GM12878 (cell line): Measurements from ENCODE around the gene CENPP. TPM values are rescaled to one million over a fixed set of nuclear protein-coding genes. Genes with fewer than 3 reads are reported as not detected.

Source experiments
- ATAC-seq: fragments of 200-7000 bp; cut with Tn5 transposase; 3 replicates; pipeline ENCODE4 v1.9.1; 2020; ENCODE audit warnings: mild to moderate bottlenecking, moderate library complexity
- BruUV-seq: library from RNA; stranded (reverse); fragments of 400-500 nt; replicated peaks from 2 replicates; lab custom pipeline; 2021; lab: Mats Ljungman, UMichigan
- CTCF ChIA-PET: fragments of 300-600 bp; sonication (Branson Sonifier 250); formaldehyde crosslinking; extraction: SDS; loops from one replicate; lab custom pipeline; 2021; ENCODE audit warnings: inconsistent platforms; lab: Yijun Ruan, JAX
- POLR2A ChIA-PET: fragments of 350-600 bp; formaldehyde crosslinking; extraction: SDS; loops from one replicate; lab custom pipeline; 2021; ENCODE audit warnings: inconsistent platforms; lab: Charles Lee
- RAD21 ChIA-PET: fragments of 300-600 bp; sonication (Branson Sonifier 250); formaldehyde crosslinking; loops from one replicate; lab custom pipeline; 2023; ENCODE audit warnings: antibody characterized with exemption; ENCODE audit not compliant: unreplicated experiment; lab: Charles Lee
- SMC1A ChIA-PET: fragments of 300-600 bp; sonication (Branson Sonifier 250); formaldehyde crosslinking; loops from one replicate; lab custom pipeline; 2023; ENCODE audit not compliant: unreplicated experiment, uncharacterized antibody; lab: Charles Lee
- DNase-seq: peaks from one replicate; pipeline ENCODE4 v3.0.0-alpha.2; 2011; ENCODE audit warnings: low read depth, low spot score
- FAIRE-seq: peaks from 3 replicates; lab custom pipeline; 2011; peaks lifted over from hg19 to GRCh38; lab: Jason Lieb, UNC
- H2AFZ ChIP-seq: 2 replicates; pipeline ENCODE4 v1.6.0; 2011; ENCODE audit warnings: low read depth, low read length, control low read depth; ENCODE audit not compliant: control insufficient read depth
- H3K27ac ChIP-seq: 2 replicates; pipeline ENCODE4 v1.5.1; 2011; ENCODE audit warnings: control low read depth; ENCODE audit not compliant: control insufficient read depth, insufficient read depth
- H3K27me3 ChIP-seq, 2 experiments: replicated peaks in 1 of 2; 2 replicates each; pipeline versions ENCODE4 v1.6.0 to v1.6.1; 2011; ENCODE audit warnings: low read length in 1 of 2; ENCODE audit not compliant: control insufficient read depth in 2 of 2, insufficient read depth in 2 of 2
- H3K36me3 ChIP-seq, 2 experiments: 2 replicates each; pipeline ENCODE4 v1.5.1; 2011; ENCODE audit warnings: low read length in 1 of 2; ENCODE audit not compliant: control insufficient read depth in 2 of 2, insufficient read depth in 2 of 2
- H3K4me1 ChIP-seq: 2 replicates; pipeline ENCODE4 v1.6.1; 2011; ENCODE audit warnings: mild to moderate bottlenecking, low read length, moderate library complexity, mixed read lengths; ENCODE audit not compliant: control insufficient read depth, insufficient read depth
- H3K4me2 ChIP-seq: 2 replicates; pipeline ENCODE4 v1.6.0; 2011; ENCODE audit warnings: control low read depth; ENCODE audit not compliant: control insufficient read depth, insufficient read depth
- H3K4me3 ChIP-seq: fragments of 200-600 bp; sonication (generic); 2 replicates; pipeline ENCODE4 v1.5.1; 2016
- H3K79me2 ChIP-seq: 2 replicates; pipeline ENCODE4 v1.6.0; 2011; ENCODE audit warnings: low read length; ENCODE audit not compliant: control insufficient read depth, insufficient read depth
- H3K9ac ChIP-seq: 2 replicates; pipeline ENCODE4 v1.8.0; 2011; ENCODE audit warnings: low read length, control low read depth, mixed read lengths; ENCODE audit not compliant: control insufficient read depth, insufficient read depth
- H3K9me3 ChIP-seq: replicated peaks from 3 replicates; pipeline ENCODE4 v1.5.1; 2011; ENCODE audit warnings: mild to moderate bottlenecking, low read length; ENCODE audit not compliant: control insufficient read depth, insufficient read depth
- H4K20me1 ChIP-seq: 2 replicates; pipeline ENCODE4 v1.6.0; 2011; ENCODE audit not compliant: control insufficient read depth, insufficient read depth
- BHLHE40 ChIP-seq, 2 experiments: fragments of 450-650 bp in 1 of 2; IDR thresholded peaks; 2 replicates each; pipeline ENCODE4 v1.6.1; 2011 to 2017; ENCODE audit warnings: low read depth in 2 of 2, borderline replicate concordance in 1 of 2, improper control_type of control experiment in 1 of 2, low read length in 1 of 2, mild to moderate bottlenecking in 1 of 2
- CHD4 ChIP-seq: fragments of 200-600 bp; sonication (generic); IDR thresholded peaks from 2 replicates; pipeline ENCODE4 v1.6.1; 2016; ENCODE audit warnings: mild to moderate bottlenecking
- CREM ChIP-seq: IDR thresholded peaks from 2 replicates; pipeline ENCODE4 v1.6.1; 2014; ENCODE audit warnings: antibody characterized with exemption, low read depth
- MXI1 ChIP-seq: fragments of 150-350 bp; IDR thresholded peaks from 2 replicates; pipeline ENCODE4 v1.6.1; 2011; ENCODE audit warnings: low read depth, mild to moderate bottlenecking, inconsistent platforms, low read length, improper control_type of control experiment
- NRF1 ChIP-seq: conservative IDR thresholded peaks from 2 replicates; pipeline ENCODE4 v1.6.1; 2011; ENCODE audit warnings: mild to moderate bottlenecking, low read depth, low read length, improper control_type of control experiment
- TCF3 ChIP-seq: IDR thresholded peaks from 2 replicates; pipeline ENCODE4 v1.6.1; 2012; ENCODE audit warnings: low read depth, mild to moderate bottlenecking, low read length, borderline replicate concordance; ENCODE audit not compliant: insufficient read depth
- ZZZ3 ChIP-seq: IDR thresholded peaks from 2 replicates; pipeline ENCODE4 v1.6.1; 2011; ENCODE audit warnings: low read depth; ENCODE audit not compliant: control insufficient read depth, insufficient read length
- WGBS: methylation state at CpG from one replicate; pipeline ENCODE4 v1.1.6; 2016; ENCODE audit warnings: low lambda C conversion rate; ENCODE audit not compliant: insufficient replicate concordance, insufficient coverage; ENCODE audit errors: missing lambda C conversion rate; 5-methylcytosine and 5-hydroxymethylcytosine counted together
- in situ Hi-C: fragments of 300-500 bp; cut with MboI; formaldehyde crosslinking; loops from 9 replicates; pipeline ENCODE4 v1.14.3; 2018; ENCODE audit warnings: mixed read lengths
- intact Hi-C: fragments of 100-400 bp; cut with micrococcal nuclease; formaldehyde crosslinking; loops from one replicate; pipeline ENCODE4 v1.14.2; 2022; ENCODE audit not compliant: unreplicated experiment
- polyA plus RNA-seq, 11 experiments: library from polyadenylated mRNA; depleted of rRNA in 4 of 11; unstranded in 6 of 11; stranded (reverse) in 5 of 11; fragments of >200 nt; fragmentation: Nextera tagmentation in 4 of 11; fragmentation: Illumina TruSeq in 1 of 11; extraction: Ambion mirVana in 4 of 11; extraction: Trizol in 1 of 11; gene quantifications; 1 replicate in 1 of 11; 2 replicates in 10 of 11; pipeline versions ENCODE4 v1.2.1 to v1.2.3, GENCODE V29; 2011 to 2016; ENCODE audit warnings: inconsistent platforms in 2 of 11, missing spikeins in 2 of 11, low read depth in 1 of 11
- total RNA-seq, 4 experiments: library from RNA; depleted of rRNA in 3 of 4; stranded (reverse); fragments of >200 nt in 3 of 4; fragmentation: Illumina TruSeq in 1 of 4; extraction: Trizol in 1 of 4; gene quantifications; 2 replicates each; pipeline versions ENCODE4 v1.2.1 to v1.2.3, GENCODE V29; 2013 to 2021
- TF ChIP-seq, protein P1 (sequence below): fragments of 450-650 bp; IDR thresholded peaks from 2 replicates; pipeline ENCODE4 v1.6.1; 2017; ENCODE audit warnings: low read depth, mild to moderate bottlenecking, moderate library complexity
- TF ChIP-seq, protein P2 (sequence below): fragments of 450-650 bp; formaldehyde crosslinking; IDR thresholded peaks from 2 replicates; pipeline ENCODE4 v1.5.0; 2022; ENCODE audit warnings: mild to moderate bottlenecking, missing genetic modification characterization

The CENPP gene
- total and polyA plus RNA-seq, 10 of the 15 experiments (the other 5 are each of a cell fraction or from before 2014, with no cell fraction given), result 9.4 to 31.4 (median 19.8) TPM

DNA sequence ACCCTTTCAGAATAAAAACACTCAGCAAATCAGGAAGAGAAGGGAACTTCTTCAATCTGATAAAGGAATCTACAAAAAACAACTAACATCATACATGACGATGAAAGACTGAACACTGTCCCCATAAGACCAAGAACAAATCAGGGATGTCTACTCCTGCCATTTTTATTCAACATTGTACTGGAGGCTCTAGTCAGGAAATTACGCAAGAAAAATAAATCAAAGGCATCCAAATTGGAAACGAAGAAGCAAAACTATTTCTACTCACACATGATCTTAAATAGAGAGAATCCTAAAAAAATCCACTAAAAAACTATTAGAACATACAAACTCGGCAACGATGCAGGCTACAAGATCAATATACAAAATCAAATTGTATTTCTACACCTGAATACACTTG is 301.9 kb downstream of the CENPP start:
- ChIA-PET RAD21 (no interaction called here), SMC1A (no interaction called here), POLR2A (no interaction called here), CTCF (interaction anchor here (0.6 kb wide), 1 partner anchor 13 kb away, joined by 4 read pairs; no protein-coding TSS in a partner anchor)
- ATAC-seq (no peak), FAIRE-seq (no peak), DNase-seq (no peak)
- intact Hi-C loops (no loop called here), in situ Hi-C loops (no loop called here)
- H3K4me3 ChIP-seq, result no peak overlapping the region
- no peak overlapping the region for H2AFZ ChIP-seq
- peaks cover 5 to 11% of the 10 kb centered on the region in 2 experiments for H3K36me3 ChIP-seq
- no peaks in the 10 kb centered on the region for H3K79me2 ChIP-seq
- no peaks in the 10 kb centered on the region for H3K27me3 ChIP-seq
- H3K9ac ChIP-seq, result no peak overlapping the region
- no peak overlapping the region for H3K27ac ChIP-seq
- no TSS peak for BruUV-seq
- H4K20me1 ChIP-seq, result no peaks in the 10 kb centered on the region
- WGBS, result 97% methylated on average over 5 of the region's 5 CpGs
- peaks cover 4% of the 10 kb centered on the region for H3K4me1 ChIP-seq
- TF ChIP-seq CREM (no peak), TCF3 (no peak), ZZZ3 (no peak), MXI1 (no peak), BHLHE40 (IDR thresholded peaks at IDR 0.05; ENCODE audit: borderline replicate concordance in 1 of 2, low read depth in 2 of 2, low read length in 1 of 2) (no peak), NRF1 (no peak), CHD4 (no peak)
- TF ChIP-seq, protein P1, sequence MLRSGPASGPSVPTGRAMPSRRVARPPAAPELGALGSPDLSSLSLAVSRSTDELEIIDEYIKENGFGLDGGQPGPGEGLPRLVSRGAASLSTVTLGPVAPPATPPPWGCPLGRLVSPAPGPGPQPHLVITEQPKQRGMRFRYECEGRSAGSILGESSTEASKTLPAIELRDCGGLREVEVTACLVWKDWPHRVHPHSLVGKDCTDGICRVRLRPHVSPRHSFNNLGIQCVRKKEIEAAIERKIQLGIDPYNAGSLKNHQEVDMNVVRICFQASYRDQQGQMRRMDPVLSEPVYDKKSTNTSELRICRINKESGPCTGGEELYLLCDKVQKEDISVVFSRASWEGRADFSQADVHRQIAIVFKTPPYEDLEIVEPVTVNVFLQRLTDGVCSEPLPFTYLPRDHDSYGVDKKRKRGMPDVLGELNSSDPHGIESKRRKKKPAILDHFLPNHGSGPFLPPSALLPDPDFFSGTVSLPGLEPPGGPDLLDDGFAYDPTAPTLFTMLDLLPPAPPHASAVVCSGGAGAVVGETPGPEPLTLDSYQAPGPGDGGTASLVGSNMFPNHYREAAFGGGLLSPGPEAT, result no peak
- TF ChIP-seq, protein P2, sequence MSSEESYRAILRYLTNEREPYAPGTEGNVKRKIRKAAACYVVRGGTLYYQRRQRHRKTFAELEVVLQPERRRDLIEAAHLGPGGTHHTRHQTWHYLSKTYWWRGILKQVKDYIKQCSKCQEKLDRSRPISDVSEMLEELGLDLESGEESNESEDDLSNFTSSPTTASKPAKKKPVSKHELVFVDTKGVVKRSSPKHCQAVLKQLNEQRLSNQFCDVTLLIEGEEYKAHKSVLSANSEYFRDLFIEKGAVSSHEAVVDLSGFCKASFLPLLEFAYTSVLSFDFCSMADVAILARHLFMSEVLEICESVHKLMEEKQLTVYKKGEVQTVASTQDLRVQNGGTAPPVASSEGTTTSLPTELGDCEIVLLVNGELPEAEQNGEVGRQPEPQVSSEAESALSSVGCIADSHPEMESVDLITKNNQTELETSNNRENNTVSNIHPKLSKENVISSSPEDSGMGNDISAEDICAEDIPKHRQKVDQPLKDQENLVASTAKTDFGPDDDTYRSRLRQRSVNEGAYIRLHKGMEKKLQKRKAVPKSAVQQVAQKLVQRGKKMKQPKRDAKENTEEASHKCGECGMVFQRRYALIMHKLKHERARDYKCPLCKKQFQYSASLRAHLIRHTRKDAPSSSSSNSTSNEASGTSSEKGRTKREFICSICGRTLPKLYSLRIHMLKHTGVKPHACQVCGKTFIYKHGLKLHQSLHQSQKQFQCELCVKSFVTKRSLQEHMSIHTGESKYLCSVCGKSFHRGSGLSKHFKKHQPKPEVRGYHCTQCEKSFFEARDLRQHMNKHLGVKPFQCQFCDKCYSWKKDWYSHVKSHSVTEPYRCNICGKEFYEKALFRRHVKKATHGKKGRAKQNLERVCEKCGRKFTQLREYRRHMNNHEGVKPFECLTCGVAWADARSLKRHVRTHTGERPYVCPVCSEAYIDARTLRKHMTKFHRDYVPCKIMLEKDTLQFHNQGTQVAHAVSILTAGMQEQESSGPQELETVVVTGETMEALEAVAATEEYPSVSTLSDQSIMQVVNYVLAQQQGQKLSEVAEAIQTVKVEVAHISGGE (CRISPR knock-in tag), result no peak
- no peaks in the 10 kb centered on the region for H3K9me3 ChIP-seq
- H3K4me2 ChIP-seq, result no peak overlapping the region
